ENCODE data around the gene ASIC4. TPM values are rescaled to one million over a fixed set of nuclear protein-coding genes. Genes with fewer than 3 reads are reported as not detected.

ASIC4 gene
- total and polyA plus RNA-seq, 9 of the 15 experiments (the other 6 are each of a cell fraction or from before 2014, with no cell fraction given): 0.07 to 19.2 (median 4.8) TPM

DNA sequence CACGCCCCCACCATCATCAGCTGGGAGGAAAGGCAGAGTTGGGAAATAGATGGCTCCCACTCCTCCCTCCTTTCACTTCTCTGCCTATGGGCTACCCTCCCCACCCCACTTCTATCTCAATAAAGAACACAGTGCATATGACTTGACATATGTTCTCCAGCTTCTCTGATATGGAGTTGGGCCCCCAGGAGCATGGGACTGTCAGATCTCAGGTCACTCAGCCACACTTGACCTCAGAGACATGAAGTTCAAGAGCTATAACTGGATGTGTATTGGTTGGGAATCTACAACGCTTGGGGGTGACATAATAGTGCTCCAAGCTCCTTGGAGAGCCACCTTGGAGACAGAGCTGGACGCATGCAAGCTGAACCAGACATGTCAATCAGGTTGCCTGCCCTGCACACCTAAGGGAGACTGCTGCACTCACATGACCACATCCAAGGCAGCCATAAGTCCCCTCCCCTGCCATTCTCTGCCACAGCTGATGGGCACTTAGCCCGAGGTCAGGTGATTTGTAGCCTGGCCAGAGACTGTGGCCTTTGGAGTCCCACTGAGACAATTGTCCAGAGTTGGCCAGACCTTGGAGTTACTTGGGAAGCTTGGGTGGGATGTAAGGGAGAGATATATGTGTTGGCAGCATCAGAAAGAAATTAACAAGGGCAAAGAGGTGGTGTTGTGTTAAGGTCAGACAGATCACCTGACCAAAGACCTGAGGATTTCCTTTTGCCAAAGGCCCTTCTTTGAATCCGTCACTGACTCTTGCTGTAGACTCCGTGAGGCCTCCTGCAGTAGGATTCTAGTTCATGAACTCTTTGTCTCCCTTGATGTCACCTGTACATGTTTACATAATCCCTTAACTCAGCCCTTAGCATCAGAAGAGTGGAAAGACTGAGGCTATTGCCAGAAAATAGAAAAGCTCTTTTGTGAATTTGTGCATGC is 61.6 kb downstream of the ASIC4 start:
- POLR2A ChIA-PET: interaction anchor here (1.1 to 1.2 kb wide), 2 partner anchors 18 to 21 kb away, joined by 8 read pairs; partner anchors contain the start of gene STK11IP
- H3K9ac ChIP-seq (ENCODE audit: insufficient read depth in 1 of 2, low read depth in 2 of 2, low read length in 2 of 2): no peak overlapping the region; a peak in 1 of 4 replicates
- intact Hi-C loops (cut with micrococcal nuclease) (no loop called here), in situ Hi-C loops (cut with MboI) (no loop called here)
- peaks cover 1% of the 10 kb centered on the region; the same call in 2 of the 3 replicates for H3K79me2 ChIP-seq (ENCODE audit: control insufficient read depth, insufficient read depth, low read length)
- no peak for ATAC-seq
- no peaks in the 10 kb centered on the region for H3K9me3 ChIP-seq (replicated peaks; ENCODE audit: control insufficient read depth, insufficient read depth, low read depth, low read length)
- H3K4me2 ChIP-seq (ENCODE audit: insufficient read depth, low read length): peak overlapping the region; percentile 35; the same call in 1 of the 2 replicates
- H2AFZ ChIP-seq (ENCODE audit: low read depth, low read length): peak overlapping the region; percentile 84; the same call in 1 of the 2 replicates
- TF ChIP-seq CBFA2T3 (IDR thresholded peaks at IDR 0.05): peak; percentile 64
- TF ChIP-seq HMG20B (CRISPR knock-in tag; IDR thresholded peaks at IDR 0.05): no peak
- no peak for TF ChIP-seq CTBP1 (IDR thresholded peaks at IDR 0.05; ENCODE audit: borderline replicate concordance)
- peak; percentile 24; the same call in 1 of the 2 replicates for TF ChIP-seq NCOR1 (IDR thresholded peaks at IDR 0.05)
- peak; percentile 50; the same call in 1 of the 2 replicates for TF ChIP-seq CEBPB (tag; IDR thresholded peaks at IDR 0.05)
- TF ChIP-seq, protein P1, sequence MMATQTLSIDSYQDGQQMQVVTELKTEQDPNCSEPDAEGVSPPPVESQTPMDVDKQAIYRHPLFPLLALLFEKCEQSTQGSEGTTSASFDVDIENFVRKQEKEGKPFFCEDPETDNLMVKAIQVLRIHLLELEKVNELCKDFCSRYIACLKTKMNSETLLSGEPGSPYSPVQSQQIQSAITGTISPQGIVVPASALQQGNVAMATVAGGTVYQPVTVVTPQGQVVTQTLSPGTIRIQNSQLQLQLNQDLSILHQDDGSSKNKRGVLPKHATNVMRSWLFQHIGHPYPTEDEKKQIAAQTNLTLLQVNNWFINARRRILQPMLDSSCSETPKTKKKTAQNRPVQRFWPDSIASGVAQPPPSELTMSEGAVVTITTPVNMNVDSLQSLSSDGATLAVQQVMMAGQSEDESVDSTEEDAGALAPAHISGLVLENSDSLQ (IDR thresholded peaks at IDR 0.05): 0 out of 2 replicates have a peak, but pooled peaks have one; percentile 38
- TF ChIP-seq CBFA2T2 (conservative IDR thresholded peaks at IDR 0.05): peak; percentile 48
- no peak for TF ChIP-seq NR2C1 (IDR thresholded peaks at IDR 0.05)
- 0 out of 2 replicates have a peak, but pooled peaks have one; percentile 31 for TF ChIP-seq NR2C1 (tag; IDR thresholded peaks at IDR 0.05)
- H3K9me1 ChIP-seq (ENCODE audit: control insufficient read depth, insufficient read depth, low read length): no peaks in the 10 kb centered on the region
- 39% methylated on average over 5 of the region's 6 CpGs for WGBS (ENCODE audit: insufficient coverage, low coverage, missing lambda C conversion rate)
- peak; percentile 35 for FAIRE-seq
- no peaks in the 10 kb centered on the region for H3K27me3 ChIP-seq (ENCODE audit: control insufficient read depth in 2 of 2, insufficient read depth in 2 of 2, low read length in 2 of 2)
- H3K36me3 ChIP-seq (ENCODE audit: control insufficient read depth, insufficient read depth, low read length): no peaks in the 10 kb centered on the region
- peak; percentile 28 to 64 (median 34) for DNase-seq (ENCODE audit: extremely low read depth in 1 of 4, low spot score in 3 of 4)
- no peak overlapping the region; the same call in 2 of the 3 replicates for H3K27ac ChIP-seq (ENCODE audit: extremely low read depth, low read depth, low read length)
- CTCF ChIA-PET (ENCODE audit: low intra/inter-chr PET ratio): no interaction called here
- peaks cover 40 to 48% of the 10 kb centered on the region in 2 experiments; a peak in 4 of 5 replicates for H3K4me1 ChIP-seq (replicated peaks in 1 of 2; ENCODE audit: control insufficient read depth in 2 of 2, insufficient read depth in 2 of 2, low read length in 2 of 2)
- no peaks in the 10 kb centered on the region for H4K20me1 ChIP-seq (replicated peaks; ENCODE audit: control insufficient read depth, insufficient read depth, low read length)
- H3K4me3 ChIP-seq: no peak overlapping the region
- BruUV-seq (replicated peaks): no TSS peak

All from K562 (cell line).